Measurements from ENCODE around the gene OR4C16. TPM values are rescaled to one million over a fixed set of nuclear protein-coding genes. Genes with fewer than 3 reads are reported as not detected.

The OR4C16 gene, protein sequence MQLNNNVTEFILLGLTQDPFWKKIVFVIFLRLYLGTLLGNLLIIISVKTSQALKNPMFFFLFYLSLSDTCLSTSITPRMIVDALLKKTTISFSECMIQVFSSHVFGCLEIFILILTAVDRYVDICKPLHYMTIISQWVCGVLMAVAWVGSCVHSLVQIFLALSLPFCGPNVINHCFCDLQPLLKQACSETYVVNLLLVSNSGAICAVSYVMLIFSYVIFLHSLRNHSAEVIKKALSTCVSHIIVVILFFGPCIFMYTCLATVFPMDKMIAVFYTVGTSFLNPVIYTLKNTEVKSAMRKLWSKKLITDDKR
- total RNA-seq (not detected in 2 replicates), polyA plus RNA-seq (not detected in 2 replicates)

DNA sequence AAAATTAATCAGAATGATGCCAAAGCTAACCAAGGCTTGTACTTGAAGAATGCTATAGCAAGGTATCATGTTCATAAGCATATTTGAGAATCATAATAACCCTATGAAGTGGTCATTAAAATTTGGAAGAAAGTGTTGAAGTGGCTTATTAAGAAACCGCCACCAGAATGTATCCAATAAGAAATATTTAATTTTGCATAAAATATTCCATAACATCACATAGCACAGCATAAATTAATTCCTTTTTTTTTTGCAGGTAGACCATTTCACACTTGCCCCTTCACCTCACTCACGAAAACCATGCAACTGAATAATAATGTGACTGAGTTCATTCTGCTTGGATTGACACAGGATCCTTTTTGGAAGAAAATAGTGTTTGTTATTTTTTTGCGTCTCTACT lies at the start of gene OR4C16:
Gene OR4C16 (plus strand): TSS at position 301 of the 400 bp plus-strand sequence. CDS start 0 bp downstream, at position 301.
- Histone ChIP-seq H3K4me3 (no peak within 1 kb of the TSS), H3K9me3 (ENCODE audit: low read depth) (peaks cover 3% of the 10 kb centered on the region), H3K4me2 (no peak within 1 kb of the TSS), H3K4me1 (ENCODE audit: insufficient read depth) (no peaks in the 10 kb centered on the region), H2AFZ (no peak within 1 kb of the TSS), H3K27me3 (no peaks in the 10 kb centered on the region), H4K20me1 (ENCODE audit: insufficient read depth, poor library complexity, severe bottlenecking) (no peaks in the 10 kb centered on the region), H3K79me2 (no peaks in the 10 kb centered on the region), H3K36me3 (replicated peaks; ENCODE audit: insufficient read depth, low read depth) (no peaks in the 10 kb centered on the region), H3K27ac (no peak within 1 kb of the TSS), H3K9me2 (replicated peaks; ENCODE audit: insufficient read depth) (no peaks in the 10 kb centered on the region)
- TF ChIP-seq CTCF (IDR thresholded peaks at IDR 0.05; ENCODE audit: poor library complexity) (no peak), EZH2 (IDR thresholded peaks at IDR 0.05; ENCODE audit: borderline replicate concordance) (no peak), EZH2phosphoT487 (IDR thresholded peaks at IDR 0.05; ENCODE audit: low read depth, severe bottlenecking, unreplicated experiment) (no peak)
- DNase-seq (ENCODE audit: low spot score) = no peak
- WGBS (ENCODE audit: low lambda C conversion rate, missing lambda C conversion rate) = 63% methylated on average over 3 of the region's 3 CpGs

DNA sequence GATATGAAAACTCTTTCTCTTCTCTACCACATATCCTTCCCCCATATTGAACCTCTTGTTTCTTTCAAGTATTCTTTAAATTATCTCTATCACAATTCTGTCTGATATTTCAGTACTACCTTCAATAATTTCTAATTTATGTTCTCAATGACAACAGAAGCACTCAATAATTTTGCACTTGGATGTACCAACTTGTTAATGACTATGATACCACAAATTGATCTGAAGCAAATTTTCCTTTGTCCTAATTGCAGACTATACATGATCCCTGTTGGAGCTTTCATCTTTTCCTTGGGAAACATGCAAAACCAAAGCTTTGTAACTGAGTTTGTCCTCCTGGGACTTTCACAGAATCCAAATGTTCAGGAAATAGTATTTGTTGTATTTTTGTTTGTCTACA lies 17.8 kb upstream of the OR4C16 start, which contains the start of gene OR4C15:
Gene OR4C15 (plus strand): TSS at position 301 of the 400 bp plus-strand sequence. CDS start 0 bp downstream, at position 301.
- no peaks in the 10 kb centered on the region for H4K20me1 ChIP-seq (ENCODE audit: insufficient read depth, poor library complexity, severe bottlenecking)
- no peak for DNase-seq (ENCODE audit: low spot score)
- H3K27me3 ChIP-seq = no peaks in the 10 kb centered on the region
- no peaks in the 10 kb centered on the region for H3K9me2 ChIP-seq (replicated peaks; ENCODE audit: insufficient read depth)
- TF ChIP-seq EZH2phosphoT487 (IDR thresholded peaks at IDR 0.05; ENCODE audit: low read depth, severe bottlenecking, unreplicated experiment) (no peak), CTCF (IDR thresholded peaks at IDR 0.05; ENCODE audit: poor library complexity) (no peak), EZH2 (IDR thresholded peaks at IDR 0.05; ENCODE audit: borderline replicate concordance) (no peak)
- no peak within 1 kb of the TSS for H3K27ac ChIP-seq
- H3K9me3 ChIP-seq (ENCODE audit: low read depth) = no peaks in the 10 kb centered on the region
- H3K4me3 ChIP-seq = no peak within 1 kb of the TSS
- no peaks in the 10 kb centered on the region for H3K79me2 ChIP-seq
- H3K4me1 ChIP-seq (ENCODE audit: insufficient read depth) = no peaks in the 10 kb centered on the region
- no peak within 1 kb of the TSS for H3K4me2 ChIP-seq
- H3K36me3 ChIP-seq (replicated peaks; ENCODE audit: insufficient read depth, low read depth) = no peaks in the 10 kb centered on the region
- H2AFZ ChIP-seq = no peak within 1 kb of the TSS

- Histone ChIP-seq H3K27ac (no peak overlapping the region), H3K27me3 (no peaks in the 10 kb centered on the region), H4K20me1 (ENCODE audit: insufficient read depth, poor library complexity, severe bottlenecking) (no peaks in the 10 kb centered on the region), H3K79me2 (no peaks in the 10 kb centered on the region), H3K36me3 (replicated peaks; ENCODE audit: insufficient read depth, low read depth) (no peaks in the 10 kb centered on the region), H3K4me2 (no peak overlapping the region), H3K4me3 (no peak overlapping the region), H3K4me1 (ENCODE audit: insufficient read depth) (no peaks in the 10 kb centered on the region), H3K9me2 (replicated peaks; ENCODE audit: insufficient read depth) (no peaks in the 10 kb centered on the region), H2AFZ (no peak overlapping the region), H3K9me3 (ENCODE audit: low read depth) (peaks cover 3% of the 10 kb centered on the region)
- no peak for DNase-seq (ENCODE audit: low spot score)
- TF ChIP-seq EZH2 (IDR thresholded peaks at IDR 0.05; ENCODE audit: borderline replicate concordance) (no peak), CTCF (IDR thresholded peaks at IDR 0.05; ENCODE audit: poor library complexity) (no peak), EZH2phosphoT487 (IDR thresholded peaks at IDR 0.05; ENCODE audit: low read depth, severe bottlenecking, unreplicated experiment) (no peak)
- WGBS (ENCODE audit: low lambda C conversion rate, missing lambda C conversion rate) = 38% methylated on average over 1 of the region's 1 CpG
These were observed 620 bp downstream of the OR4C16 start for GRCh38 chr11:55572548-55572947.

Measured in hepatocyte (in vitro differentiated cells).